ENCODE results near the gene ZCCHC24. TPM values are rescaled to one million over a fixed set of nuclear protein-coding genes. Genes with fewer than 3 reads are reported as not detected.

ZCCHC24 gene
- total RNA-seq, 1 donor from 2014 or later: 34.7 TPM

DNA sequence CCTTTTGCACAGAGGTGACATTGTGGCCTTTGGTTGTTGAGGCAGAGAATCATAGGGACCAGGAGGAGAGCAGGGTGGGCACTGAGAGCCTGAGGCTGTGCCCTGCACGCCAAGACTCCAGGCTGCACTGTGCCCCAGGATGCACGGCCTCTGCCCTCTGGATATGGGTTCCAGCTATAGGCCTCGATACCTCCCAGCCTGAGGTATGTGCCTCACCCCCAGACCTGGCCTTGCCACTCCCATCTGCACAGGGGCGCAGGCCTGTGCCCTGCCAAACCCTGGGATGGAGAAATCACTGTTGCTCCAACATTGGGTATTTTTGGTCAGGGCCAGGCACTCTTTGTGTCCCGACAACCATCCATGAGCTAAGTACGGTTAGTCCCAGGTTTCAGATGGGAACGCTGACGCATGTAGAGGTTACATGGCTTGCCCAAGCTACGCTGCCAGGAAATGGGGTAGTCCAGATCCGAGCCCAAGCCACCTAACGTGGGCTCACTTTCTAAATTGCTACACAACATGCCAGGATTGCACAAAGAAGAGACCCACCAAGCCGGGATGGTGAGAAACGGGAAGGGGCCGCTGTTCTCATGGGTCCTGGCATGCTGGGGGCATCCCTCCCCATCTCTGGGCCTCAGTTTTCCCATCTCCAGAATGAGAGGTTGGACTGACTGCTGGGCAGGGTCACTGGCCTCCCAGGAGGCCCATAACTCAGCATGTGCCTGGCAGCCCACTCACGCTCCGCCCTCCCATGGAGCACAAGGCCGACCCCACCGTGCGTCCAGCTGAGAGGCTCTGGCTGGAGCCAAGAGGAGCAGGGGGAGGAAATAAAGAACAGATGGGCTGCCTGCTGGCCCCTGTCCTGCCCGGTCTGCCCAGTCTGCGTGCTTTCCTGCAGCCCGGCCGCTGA is 44.2 kb downstream of the ZCCHC24 start:
- ATAC-seq (peak in 1 of 2 donors; percentile 25), DNase-seq (no peak)
- H3K27ac ChIP-seq: peak overlapping the region; percentile 82
- H3K36me3 ChIP-seq: no peaks in the 10 kb centered on the region
- H3K27me3 ChIP-seq (ENCODE audit: low read depth): no peaks in the 10 kb centered on the region
- no peaks in the 10 kb centered on the region for H3K9me3 ChIP-seq
- peaks cover 100% of the 10 kb centered on the region for H3K4me1 ChIP-seq
- no peak for TF ChIP-seq CTCF (IDR thresholded peaks at IDR 0.05)
- intact Hi-C loops (cut with DNase I): no loop called here
- H3K4me3 ChIP-seq: no peak overlapping the region

- intact Hi-C loops (cut with DNase I): no loop called here
- H3K4me1 ChIP-seq: peaks cover 96% of the 10 kb centered on the region
- DNase-seq (peak; percentile 69), ATAC-seq (peak; percentile 15 to 55)
- H3K27ac ChIP-seq: peak overlapping the region; percentile 85
- no peaks in the 10 kb centered on the region for H3K27me3 ChIP-seq (ENCODE audit: low read depth)
- no peaks in the 10 kb centered on the region for H3K9me3 ChIP-seq
- peak; percentile 71 for TF ChIP-seq CTCF (IDR thresholded peaks at IDR 0.05)
- H3K36me3 ChIP-seq: no peaks in the 10 kb centered on the region
- no peak overlapping the region for H3K4me3 ChIP-seq
Observed at GRCh38 chr10:79400146-79401004, 45.0 kb downstream of the ZCCHC24 start.

DNA sequence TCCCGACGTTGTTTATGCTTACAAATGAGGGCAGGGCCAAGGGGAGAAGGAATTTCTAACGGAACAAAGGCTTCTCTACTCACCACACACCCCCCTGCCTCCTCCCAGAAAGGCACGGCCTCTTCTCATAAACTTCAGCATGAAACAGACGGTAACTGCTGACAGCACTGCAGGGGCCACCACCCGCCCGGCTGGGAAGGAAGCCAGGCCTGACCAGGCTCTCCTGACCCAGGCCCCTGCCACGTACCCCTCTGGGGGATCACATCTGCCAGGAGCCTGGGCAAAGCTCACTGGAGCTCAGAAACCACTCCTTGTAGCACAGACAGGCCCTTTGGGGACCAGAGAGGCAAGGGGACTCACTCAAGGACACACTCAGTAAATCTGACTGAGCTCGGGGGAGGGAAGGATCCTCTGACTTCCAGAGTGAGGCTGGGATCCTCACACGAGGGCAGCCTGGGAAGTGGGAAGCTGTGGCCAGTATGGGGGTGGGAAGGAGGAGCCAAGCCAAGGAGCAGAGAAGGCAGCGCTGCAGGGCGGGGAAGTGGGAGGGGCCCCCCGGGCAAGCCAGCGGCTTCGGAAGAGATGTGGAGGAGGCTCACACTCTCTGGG is 46.1 kb downstream of the ZCCHC24 start:
- no peak for TF ChIP-seq CTCF (IDR thresholded peaks at IDR 0.05)
- Histone ChIP-seq H3K27me3 (ENCODE audit: low read depth) (no peaks in the 10 kb centered on the region), H3K27ac (peak overlapping the region; percentile 85), H3K9me3 (no peaks in the 10 kb centered on the region), H3K36me3 (no peaks in the 10 kb centered on the region), H3K4me3 (no peak overlapping the region), H3K4me1 (peaks cover 92% of the 10 kb centered on the region)
- DNase-seq (peak; percentile 86), ATAC-seq (peak; percentile 79 to 81)
- intact Hi-C loops (cut with DNase I): no loop called here

DNA sequence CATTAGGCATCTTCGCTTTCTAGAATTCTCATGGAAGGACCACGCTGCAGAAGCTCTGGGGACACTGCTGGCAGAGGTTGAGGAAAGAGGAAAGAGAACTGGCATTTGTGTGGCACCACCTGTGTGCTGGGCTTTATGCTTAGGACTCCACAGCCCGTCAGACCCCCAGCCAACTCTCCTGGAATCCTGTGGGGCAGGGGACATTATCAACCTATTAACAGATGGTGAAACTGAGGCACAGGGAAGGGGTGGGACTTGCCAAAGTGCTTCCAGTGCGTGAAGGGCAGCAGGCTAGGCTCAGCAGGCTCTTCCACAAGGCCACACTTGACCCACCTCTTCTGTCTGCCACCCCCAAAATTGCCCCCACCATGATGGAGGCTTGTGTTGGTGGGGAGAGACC is 46.8 kb downstream of the ZCCHC24 start:
- no peaks in the 10 kb centered on the region for H3K9me3 ChIP-seq
- no peak for DNase-seq
- H3K27me3 ChIP-seq (ENCODE audit: low read depth): no peaks in the 10 kb centered on the region
- peaks cover 87% of the 10 kb centered on the region for H3K4me1 ChIP-seq
- peaks cover 7% of the 10 kb centered on the region for H3K36me3 ChIP-seq
- peak overlapping the region; percentile 85 for H3K27ac ChIP-seq
- no peak for ATAC-seq
- TF ChIP-seq CTCF (IDR thresholded peaks at IDR 0.05): no peak
- intact Hi-C loops (cut with DNase I): no loop called here
- no peak overlapping the region for H3K4me3 ChIP-seq

- Histone ChIP-seq H3K4me1 (peaks cover 78% of the 10 kb centered on the region), H3K27me3 (ENCODE audit: low read depth) (no peaks in the 10 kb centered on the region), H3K27ac (peak overlapping the region; percentile 85), H3K36me3 (peaks cover 11% of the 10 kb centered on the region), H3K9me3 (no peaks in the 10 kb centered on the region), H3K4me3 (no peak overlapping the region)
- no peak for TF ChIP-seq CTCF (IDR thresholded peaks at IDR 0.05)
- DNase-seq (no peak), ATAC-seq (no peak)
- intact Hi-C loops (cut with DNase I): no loop called here
Observed at GRCh38 chr10:79397575-79398303, 47.7 kb downstream of the ZCCHC24 start.
